ENCODE data around the gene PTPRA. TPM values are rescaled to one million over a fixed set of nuclear protein-coding genes. Genes with fewer than 3 reads are reported as not detected.
"Not testable (repeated sequence)": the region's sequence is repeated elsewhere in the genome, so short reads cannot be mapped to it uniquely, and the experiment has no call there.

Gene PTPRA
- total RNA-seq, 4 donors from 2014 or later: 50.7 to 96.7 (median 64.1) TPM

GRCh38 chr20:3021327-3021726 lies 148.0 kb downstream of the PTPRA start:
- 86 to 92% methylated on average over 4 of the region's 4 CpGs for WGBS, 2 donors
- no peak for DNase-seq (ENCODE audit: low spot score in 2 of 2)
- no peak for TF ChIP-seq POLR2A (IDR thresholded peaks at IDR 0.05)
- no peak for TF ChIP-seq CTCF (IDR thresholded peaks at IDR 0.05)
- intact Hi-C loops (cut with DNase I; ENCODE audit: low total_unique reads): no loop called here
- H3K4me3 ChIP-seq (ENCODE audit: low read depth, poor library complexity, severe bottlenecking): no peak overlapping the region

- intact Hi-C loops (cut with DNase I; ENCODE audit: low total_unique reads): no loop called here
- no peak overlapping the region for H3K4me3 ChIP-seq (ENCODE audit: low read depth, poor library complexity, severe bottlenecking)
- no peak for DNase-seq (ENCODE audit: low spot score in 2 of 2)
- 99 to 100% methylated on average over 5 of the region's 5 CpGs for WGBS, 2 donors
- no peak for TF ChIP-seq CTCF (IDR thresholded peaks at IDR 0.05)
- TF ChIP-seq POLR2A (IDR thresholded peaks at IDR 0.05): no peak
Measured at GRCh38 chr20:3021777-3022176, 148.5 kb downstream of the PTPRA start.

- H3K4me3 ChIP-seq (ENCODE audit: low read depth, poor library complexity, severe bottlenecking); intact Hi-C loops (cut with DNase I; ENCODE audit: low total_unique reads); DNase-seq (ENCODE audit: low spot score in 2 of 2): not testable (repeated sequence)
- 91 to 92% methylated on average over 20 of the region's 20 CpGs for WGBS, 2 donors
Measured at GRCh38 chr20:3022559-3023490, 149.5 kb downstream of the PTPRA start.

GRCh38 chr20:3027987-3028386 lies 154.7 kb downstream of the PTPRA start:
- no peak for DNase-seq (ENCODE audit: low spot score in 2 of 2)
- TF ChIP-seq POLR2A (IDR thresholded peaks at IDR 0.05) (no peak), CTCF (IDR thresholded peaks at IDR 0.05) (no peak)
- H3K4me3 ChIP-seq (ENCODE audit: low read depth, poor library complexity, severe bottlenecking): no peak overlapping the region
- intact Hi-C loops (cut with DNase I; ENCODE audit: low total_unique reads): no loop called here
- WGBS, 2 donors: 81 to 91% methylated on average over 2 of the region's 2 CpGs

GRCh38 chr20:3031524-3032147 lies 158.4 kb downstream of the PTPRA start:
- intact Hi-C loops (cut with DNase I; ENCODE audit: low total_unique reads): no loop called here
- no peak overlapping the region for H3K4me3 ChIP-seq (ENCODE audit: low read depth, poor library complexity, severe bottlenecking)
- WGBS, 2 donors: 95 to 99% methylated on average over 3 of the region's 3 CpGs

GRCh38 chr20:3032624-3033023 lies 159.3 kb downstream of the PTPRA start:
- H3K4me3 ChIP-seq (ENCODE audit: low read depth, poor library complexity, severe bottlenecking): no peak overlapping the region
- intact Hi-C loops (cut with DNase I; ENCODE audit: low total_unique reads): no loop called here
- 80 to 89% methylated on average over 8 of the region's 8 CpGs for WGBS, 2 donors
- TF ChIP-seq CTCF (IDR thresholded peaks at IDR 0.05): no peak
- no peak for TF ChIP-seq POLR2A (IDR thresholded peaks at IDR 0.05)
- DNase-seq (ENCODE audit: low spot score in 2 of 2): no peak

More at GRCh38 chr20:3031524-3032147, 158.4 kb downstream of the PTPRA start:
- TF ChIP-seq POLR2A (IDR thresholded peaks at IDR 0.05): no peak
- no peak for DNase-seq (ENCODE audit: low spot score in 2 of 2)
